Transverse colon (tissue), 4 donors: ENCODE measurements around the gene MEIKIN.

ENCODE experiments used
- CTCF ChIP-seq, 5 experiments: fragments of 200-600 bp in 3 of 5; fragments of 450-650 bp in 2 of 5; sonication (generic) in 3 of 5; IDR thresholded peaks; 1 replicate in 2 of 5; 2 replicates in 3 of 5; pipeline ENCODE4 v1.5.1; 2016 to 2017; ENCODE audit warnings: antibody characterized with exemption in 5 of 5, inconsistent platforms in 3 of 5, mild to moderate bottlenecking in 2 of 5, moderate library complexity in 1 of 5
- POLR2A ChIP-seq: fragments of 450-650 bp; IDR thresholded peaks from one replicate; pipeline ENCODE4 v1.6.1; 2016; ENCODE audit warnings: antibody characterized with exemption, mild to moderate bottlenecking, moderate library complexity
- POLR2AphosphoS5 ChIP-seq, 3 donors: sonication (generic); formaldehyde crosslinking; IDR thresholded peaks; one replicate each; pipeline ENCODE4 v1.6.1; 2016; ENCODE audit warnings: antibody characterized with exemption in 3 of 3

GRCh38 chr5:131769961-131770360 lies 175.5 kb downstream of the MEIKIN start:
- TF ChIP-seq POLR2AphosphoS5 (IDR thresholded peaks at IDR 0.05) (no peak), CTCF (IDR thresholded peaks at IDR 0.05) (no peak), POLR2A (no peak)
